HepG2 (cell line): ENCODE measurements around the gene RNF10. TPM values are rescaled to one million over a fixed set of nuclear protein-coding genes. Genes with fewer than 3 reads are reported as not detected.

ENCODE experiments used
- ATAC-seq: fragments of 200-7000 bp; cut with Tn5 transposase; 3 replicates; pipeline ENCODE4 v1.9.1; 2020; ENCODE audit warnings: mild to moderate bottlenecking, moderate library complexity
- BruUV-seq: library from RNA; stranded (reverse); fragments of 400-500 nt; replicated peaks from 2 replicates; lab custom pipeline; 2021; lab: Mats Ljungman, UMichigan
- CTCF ChIA-PET: fragments of 300-600 bp; formaldehyde crosslinking; extraction: SDS; loops from one replicate; lab custom pipeline; 2021; ENCODE audit warnings: low total read pairs, inconsistent platforms, low intra/inter-chr PET ratio; lab: Yijun Ruan, JAX
- POLR2A ChIA-PET: fragments of 350-600 bp; sonication (Branson Sonifier 250); formaldehyde crosslinking; loops from one replicate; lab custom pipeline; 2020; ENCODE audit warnings: antibody characterized with exemption, inconsistent platforms; lab: Yijun Ruan, JAX
- DNase-seq: peaks from one replicate; pipeline ENCODE4 v3.0.0-alpha.2; 2015; ENCODE audit warnings: low spot score
- FAIRE-seq: peaks from 3 replicates; lab custom pipeline; 2011; peaks lifted over from hg19 to GRCh38; lab: Jason Lieb, UNC
- H2AFZ ChIP-seq: one replicate; pipeline ENCODE4 v1.6.1; 2011; ENCODE audit warnings: low read length, inconsistent platforms
- H3K27ac ChIP-seq: fragments of 300-600 bp; 3 replicates; pipeline ENCODE4 v1.8.0; 2011; ENCODE audit warnings: mixed run types, mild to moderate bottlenecking, mixed read lengths, low read length, inconsistent platforms; ENCODE audit not compliant: insufficient read depth; ENCODE audit errors: extremely low read length
- H3K27me3 ChIP-seq, 2 experiments: fragments of 200-600 bp in 1 of 2; 2 replicates in 1 of 2; 3 replicates in 1 of 2; pipeline versions ENCODE4 v1.6.0 to v1.8.0; 2011; ENCODE audit warnings: low read length in 2 of 2, mild to moderate bottlenecking in 2 of 2, moderate library complexity in 2 of 2, inconsistent platforms in 1 of 2; ENCODE audit not compliant: insufficient read depth in 2 of 2, control insufficient read depth in 1 of 2
- H3K36me3 ChIP-seq, 2 experiments: fragments of 200-600 bp in 1 of 2; replicated peaks in 1 of 2; 2 replicates in 1 of 2; 3 replicates in 1 of 2; pipeline versions ENCODE4 v1.5.1 to v1.8.0; 2011; ENCODE audit warnings: low read length in 2 of 2, inconsistent platforms in 1 of 2; ENCODE audit not compliant: insufficient read depth in 2 of 2, control insufficient read depth in 1 of 2
- H3K4me1 ChIP-seq: 2 replicates; pipeline ENCODE4 v1.5.1; 2012; ENCODE audit warnings: low read length, inconsistent platforms; ENCODE audit not compliant: insufficient read depth
- H3K4me2 ChIP-seq: 2 replicates; pipeline ENCODE4 v1.6.0; 2011; ENCODE audit warnings: low read depth, low read length, inconsistent platforms
- H3K4me3 ChIP-seq, 3 experiments: fragments of 200-600 bp in 1 of 3; sonication (generic), shearing (Covaris generic) in 1 of 3; replicated peaks in 1 of 3; 2 replicates each; pipeline ENCODE4 v1.5.1; 2011 to 2016; ENCODE audit warnings: low read length in 3 of 3, inconsistent platforms in 2 of 3, low read depth in 2 of 3, mild to moderate bottlenecking in 2 of 3, control low read depth in 1 of 3, mixed read lengths in 1 of 3; ENCODE audit not compliant: insufficient read depth in 1 of 3
- H3K79me2 ChIP-seq: one replicate; pipeline ENCODE4 v1.6.1; 2011; ENCODE audit warnings: low read length, inconsistent platforms; ENCODE audit not compliant: insufficient read depth
- H3K9ac ChIP-seq: 2 replicates; pipeline ENCODE4 v1.6.0; 2011; ENCODE audit warnings: mild to moderate bottlenecking, low read depth, low read length, inconsistent platforms; ENCODE audit not compliant: insufficient read depth
- H3K9me3 ChIP-seq: 2 replicates; pipeline ENCODE4 v1.5.1; 2012; ENCODE audit warnings: mild to moderate bottlenecking, low read length
- H4K20me1 ChIP-seq: 2 replicates; pipeline ENCODE4 v1.6.0; 2011; ENCODE audit warnings: inconsistent platforms, mild to moderate bottlenecking, low read length, moderate library complexity; ENCODE audit not compliant: insufficient read depth
- ATF2 ChIP-seq: sonication (generic); formaldehyde crosslinking; IDR thresholded peaks from 2 replicates; pipeline ENCODE4 v1.4.0; 2020; ENCODE audit warnings: missing genetic modification reagents
- FOXC1 ChIP-seq: sonication (generic); formaldehyde crosslinking; IDR thresholded peaks from 2 replicates; pipeline ENCODE4 v1.8.0; 2022; ENCODE audit warnings: mild to moderate bottlenecking, missing genetic modification reagents, borderline replicate concordance
- MNT ChIP-seq: fragments of 450-650 bp; IDR thresholded peaks from 2 replicates; pipeline ENCODE4 v1.6.1; 2016
- SP140L ChIP-seq: sonication (generic); formaldehyde crosslinking; IDR thresholded peaks from 2 replicates; pipeline ENCODE4 v1.4.0; 2020; ENCODE audit warnings: missing genetic modification reagents, borderline replicate concordance
- SRSF4 ChIP-seq: fragments of 200-400 bp; formaldehyde crosslinking; IDR thresholded peaks from one replicate; pipeline ENCODE4 v1.6.1; 2018; ENCODE audit warnings: mild to moderate bottlenecking, low read depth, low read length, moderate library complexity; ENCODE audit not compliant: poor library complexity, severe bottlenecking
- ZNF350 ChIP-seq: sonication (generic); formaldehyde crosslinking; IDR thresholded peaks from 2 replicates; pipeline ENCODE4 v1.4.0; 2020; ENCODE audit warnings: mild to moderate bottlenecking, low read depth, missing genetic modification reagents, borderline replicate concordance
- WGBS: methylation state at CpG from one replicate; pipeline ENCODE4 v1.1.6; 2017; ENCODE audit warnings: low lambda C conversion rate; 5-methylcytosine and 5-hydroxymethylcytosine counted together
- in situ Hi-C: cut with HindIII; loops from 2 replicates; pipeline ENCODE4 v1.10.0; 2017; ENCODE audit warnings: low pct_unique_long_range_greater_than_20kb; ENCODE audit not compliant: extremely low pct_ligation_motif_present
- intact Hi-C: fragments of 100-400 bp; cut with micrococcal nuclease; formaldehyde crosslinking; loops from one replicate; pipeline ENCODE4 v1.10.0; 2022; ENCODE audit not compliant: unreplicated experiment
- polyA plus RNA-seq, 8 experiments: library from polyadenylated mRNA; depleted of rRNA in 3 of 8; stranded (reverse) in 7 of 8; unstranded in 1 of 8; fragments of >200 nt; fragmentation: Illumina TruSeq in 4 of 8; extraction: Trizol in 4 of 8; gene quantifications; 2 replicates each; pipeline versions ENCODE4 v1.2.1 to v1.2.3, GENCODE V29; 2011 to 2016; ENCODE audit warnings: low read depth in 4 of 8, missing spikeins in 1 of 8, mixed read lengths in 1 of 8; ENCODE audit not compliant: insufficient read depth in 1 of 8
- total RNA-seq, 5 experiments: library from RNA; depleted of rRNA; stranded (reverse); fragments of >200 nt; fragmentation: Illumina TruSeq; extraction: Trizol; gene quantifications; 2 replicates each; pipeline ENCODE4 v1.2.3, GENCODE V29; 2016; ENCODE audit warnings: low read depth in 1 of 5
- TF ChIP-seq, protein P1 (sequence below): sonication (generic); formaldehyde crosslinking; IDR thresholded peaks from 2 replicates; pipeline ENCODE4 v1.5.0; 2020; ENCODE audit warnings: mild to moderate bottlenecking, missing genetic modification reagents, borderline replicate concordance

Gene RNF10
- total and polyA plus RNA-seq, 2 of the 13 experiments (the other 11 are each of a cell fraction or from before 2014, with no cell fraction given): 62.5 to 88.0 TPM

GRCh38 chr12:120618954-120619615, 84.9 kb downstream of the RNF10 start (continued):
- TF ChIP-seq MNT (no peak), ATF2 (CRISPR knock-in tag) (no peak)

GRCh38 chr12:120620624-120621023, 86.5 kb downstream of the RNF10 start:
- Histone ChIP-seq H3K4me3 (no peak overlapping the region), H3K27ac (no peak overlapping the region)

More at GRCh38 chr12:120620624-120621023, 86.5 kb downstream of the RNF10 start:
- CTCF ChIA-PET: no interaction called here
- H3K27me3 ChIP-seq: peaks cover 4 to 37% of the 10 kb centered on the region in 2 experiments; a peak in 3 of 5 replicates
- POLR2A ChIA-PET: no interaction called here
- H2AFZ ChIP-seq: no peak overlapping the region
- no peaks in the 10 kb centered on the region for H3K36me3 ChIP-seq
- no peaks in the 10 kb centered on the region for H3K4me1 ChIP-seq
- no TSS peak for BruUV-seq
- no peak overlapping the region for H3K4me2 ChIP-seq
- H3K79me2 ChIP-seq: no peaks in the 10 kb centered on the region
- no peaks in the 10 kb centered on the region for H4K20me1 ChIP-seq
- ATAC-seq (no peak), DNase-seq (no peak), FAIRE-seq (no peak)
- no peaks in the 10 kb centered on the region for H3K9me3 ChIP-seq
- no peak overlapping the region for H3K9ac ChIP-seq
- in situ Hi-C loops (no loop called here), intact Hi-C loops (no loop called here)
- WGBS: 0% methylated on average over 1 of the region's 2 CpGs
- TF ChIP-seq FOXC1 (no peak), SP140L (CRISPR knock-in tag) (no peak), SRSF4 (no peak), ZNF350 (no peak)
- TF ChIP-seq, protein P1, sequence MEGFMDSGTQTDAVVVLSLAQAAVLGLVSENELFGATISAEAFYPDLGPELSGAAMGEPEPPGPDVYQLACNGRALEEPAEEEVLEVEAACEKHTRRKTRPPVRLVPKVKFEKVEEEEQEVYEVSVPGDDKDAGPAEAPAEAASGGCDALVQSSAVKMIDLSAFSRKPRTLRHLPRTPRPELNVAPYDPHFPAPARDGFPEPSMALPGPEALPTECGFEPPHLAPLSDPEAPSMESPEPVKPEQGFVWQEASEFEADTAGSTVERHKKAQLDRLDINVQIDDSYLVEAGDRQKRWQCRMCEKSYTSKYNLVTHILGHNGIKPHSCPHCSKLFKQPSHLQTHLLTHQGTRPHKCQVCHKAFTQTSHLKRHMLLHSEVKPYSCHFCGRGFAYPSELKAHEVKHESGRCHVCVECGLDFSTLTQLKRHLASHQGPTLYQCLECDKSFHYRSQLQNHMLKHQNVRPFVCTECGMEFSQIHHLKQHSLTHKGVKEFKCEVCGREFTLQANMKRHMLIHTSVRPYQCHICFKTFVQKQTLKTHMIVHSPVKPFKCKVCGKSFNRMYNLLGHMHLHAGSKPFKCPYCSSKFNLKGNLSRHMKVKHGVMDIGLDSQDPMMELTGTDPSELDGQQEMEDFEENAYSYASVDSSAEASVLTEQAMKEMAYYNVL (CRISPR knock-in tag): no peak
